ENCODE data around the gene CCIN. TPM values are rescaled to one million over a fixed set of nuclear protein-coding genes. Genes with fewer than 3 reads are reported as not detected.

Gene CCIN
- polyA plus RNA-seq, 1 of the 3 experiments (the other 2 are of a cell fraction) = 0.54 TPM

DNA sequence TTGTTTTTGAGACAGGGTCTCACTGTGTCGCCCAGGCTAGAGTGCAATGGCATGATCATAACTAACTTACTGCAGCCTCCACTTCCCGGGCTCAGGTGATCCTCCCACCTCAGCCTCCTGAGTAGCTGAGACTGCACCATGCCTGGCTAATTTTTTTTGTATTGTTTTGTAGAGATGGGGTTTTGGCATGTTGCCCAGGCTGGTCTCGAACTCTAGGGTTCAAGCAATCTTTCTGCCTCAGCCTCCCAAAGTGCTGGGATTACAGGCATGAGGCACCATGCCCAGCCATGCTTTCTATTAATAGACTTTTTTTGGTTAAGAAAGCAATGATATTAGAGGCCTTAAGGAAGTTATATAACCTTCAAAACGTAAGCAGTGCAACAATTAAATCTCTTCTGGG, 44.8 kb downstream of the CCIN start:
- Histone ChIP-seq H3K27ac (ENCODE audit: low read depth in 2 of 2, low read length in 1 of 2) (peak overlapping the region in 1 of 2 experiments; percentile 9; a peak in 2 of 4 replicates), H3K36me3 (replicated peaks in 1 of 2; ENCODE audit: control insufficient read depth in 1 of 2, insufficient read depth in 2 of 2, low read length in 1 of 2) (peaks cover 63 to 81% of the 10 kb centered on the region in 2 experiments), H2AFZ (ENCODE audit: low read depth) (no peak overlapping the region), H3K27me3 (ENCODE audit: insufficient read depth) (no peaks in the 10 kb centered on the region), H3F3A (replicated peaks; ENCODE audit: insufficient read depth) (peaks cover 38% of the 10 kb centered on the region), H3K79me2 (ENCODE audit: insufficient read depth) (peaks cover 64% of the 10 kb centered on the region), H3K9me2 (no peaks in the 10 kb centered on the region), H3K4me2 (no peak overlapping the region), H3K4me3 (ENCODE audit: low read depth in 2 of 2, low read length in 1 of 2) (no peak overlapping the region), H4K20me1 (ENCODE audit: insufficient read depth) (peaks cover 54% of the 10 kb centered on the region), H3K4me1 (ENCODE audit: control insufficient read depth in 1 of 2, insufficient read depth in 2 of 2, low read depth in 1 of 2, low read length in 1 of 2) (peaks cover 0 to 25% of the 10 kb centered on the region in 2 experiments; a peak in 2 of 4 replicates), H3K9ac (no peak overlapping the region), H3K9me3 (no peaks in the 10 kb centered on the region)
- TF ChIP-seq EP300 (IDR thresholded peaks at IDR 0.05; ENCODE audit: borderline replicate concordance in 1 of 2, low read depth in 1 of 2, low read length in 1 of 2) (no peak), POLR2AphosphoS5 (IDR thresholded peaks at IDR 0.05; ENCODE audit: low read depth, low read length) (no peak), FOSL2 (IDR thresholded peaks at IDR 0.05; ENCODE audit: borderline replicate concordance, low read depth) (no peak), GABPA (IDR thresholded peaks at IDR 0.05; ENCODE audit: low read depth) (no peak), RXRA (IDR thresholded peaks at IDR 0.05; ENCODE audit: borderline replicate concordance, low read depth) (no peak), CHD2 (IDR thresholded peaks at IDR 0.05; ENCODE audit: low read length, partially characterized antibody) (no peak), NRF1 (IDR thresholded peaks at IDR 0.05; ENCODE audit: low read depth, low read length) (no peak), NFIC (IDR thresholded peaks at IDR 0.05; ENCODE audit: borderline replicate concordance) (no peak), TEAD4 (IDR thresholded peaks at IDR 0.05; ENCODE audit: borderline replicate concordance, insufficient read depth) (no peak), TAF1 (IDR thresholded peaks at IDR 0.05; ENCODE audit: borderline replicate concordance, low read depth, low read length) (no peak), TCF12 (IDR thresholded peaks at IDR 0.05) (no peak), ELF1 (IDR thresholded peaks at IDR 0.05) (no peak), MXI1 (IDR thresholded peaks at IDR 0.05; ENCODE audit: low read depth, low read length) (no peak)
- TF ChIP-seq, protein P1, sequence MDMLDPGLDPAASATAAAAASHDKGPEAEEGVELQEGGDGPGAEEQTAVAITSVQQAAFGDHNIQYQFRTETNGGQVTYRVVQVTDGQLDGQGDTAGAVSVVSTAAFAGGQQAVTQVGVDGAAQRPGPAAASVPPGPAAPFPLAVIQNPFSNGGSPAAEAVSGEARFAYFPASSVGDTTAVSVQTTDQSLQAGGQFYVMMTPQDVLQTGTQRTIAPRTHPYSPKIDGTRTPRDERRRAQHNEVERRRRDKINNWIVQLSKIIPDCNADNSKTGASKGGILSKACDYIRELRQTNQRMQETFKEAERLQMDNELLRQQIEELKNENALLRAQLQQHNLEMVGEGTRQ (IDR thresholded peaks at IDR 0.05; ENCODE audit: borderline replicate concordance, low read depth, low read length) = no peak
- TF ChIP-seq, protein P2, sequence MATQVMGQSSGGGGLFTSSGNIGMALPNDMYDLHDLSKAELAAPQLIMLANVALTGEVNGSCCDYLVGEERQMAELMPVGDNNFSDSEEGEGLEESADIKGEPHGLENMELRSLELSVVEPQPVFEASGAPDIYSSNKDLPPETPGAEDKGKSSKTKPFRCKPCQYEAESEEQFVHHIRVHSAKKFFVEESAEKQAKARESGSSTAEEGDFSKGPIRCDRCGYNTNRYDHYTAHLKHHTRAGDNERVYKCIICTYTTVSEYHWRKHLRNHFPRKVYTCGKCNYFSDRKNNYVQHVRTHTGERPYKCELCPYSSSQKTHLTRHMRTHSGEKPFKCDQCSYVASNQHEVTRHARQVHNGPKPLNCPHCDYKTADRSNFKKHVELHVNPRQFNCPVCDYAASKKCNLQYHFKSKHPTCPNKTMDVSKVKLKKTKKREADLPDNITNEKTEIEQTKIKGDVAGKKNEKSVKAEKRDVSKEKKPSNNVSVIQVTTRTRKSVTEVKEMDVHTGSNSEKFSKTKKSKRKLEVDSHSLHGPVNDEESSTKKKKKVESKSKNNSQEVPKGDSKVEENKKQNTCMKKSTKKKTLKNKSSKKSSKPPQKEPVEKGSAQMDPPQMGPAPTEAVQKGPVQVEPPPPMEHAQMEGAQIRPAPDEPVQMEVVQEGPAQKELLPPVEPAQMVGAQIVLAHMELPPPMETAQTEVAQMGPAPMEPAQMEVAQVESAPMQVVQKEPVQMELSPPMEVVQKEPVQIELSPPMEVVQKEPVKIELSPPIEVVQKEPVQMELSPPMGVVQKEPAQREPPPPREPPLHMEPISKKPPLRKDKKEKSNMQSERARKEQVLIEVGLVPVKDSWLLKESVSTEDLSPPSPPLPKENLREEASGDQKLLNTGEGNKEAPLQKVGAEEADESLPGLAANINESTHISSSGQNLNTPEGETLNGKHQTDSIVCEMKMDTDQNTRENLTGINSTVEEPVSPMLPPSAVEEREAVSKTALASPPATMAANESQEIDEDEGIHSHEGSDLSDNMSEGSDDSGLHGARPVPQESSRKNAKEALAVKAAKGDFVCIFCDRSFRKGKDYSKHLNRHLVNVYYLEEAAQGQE (IDR thresholded peaks at IDR 0.05; ENCODE audit: low read depth, low read length) = no peak
- TF ChIP-seq, protein P3, sequence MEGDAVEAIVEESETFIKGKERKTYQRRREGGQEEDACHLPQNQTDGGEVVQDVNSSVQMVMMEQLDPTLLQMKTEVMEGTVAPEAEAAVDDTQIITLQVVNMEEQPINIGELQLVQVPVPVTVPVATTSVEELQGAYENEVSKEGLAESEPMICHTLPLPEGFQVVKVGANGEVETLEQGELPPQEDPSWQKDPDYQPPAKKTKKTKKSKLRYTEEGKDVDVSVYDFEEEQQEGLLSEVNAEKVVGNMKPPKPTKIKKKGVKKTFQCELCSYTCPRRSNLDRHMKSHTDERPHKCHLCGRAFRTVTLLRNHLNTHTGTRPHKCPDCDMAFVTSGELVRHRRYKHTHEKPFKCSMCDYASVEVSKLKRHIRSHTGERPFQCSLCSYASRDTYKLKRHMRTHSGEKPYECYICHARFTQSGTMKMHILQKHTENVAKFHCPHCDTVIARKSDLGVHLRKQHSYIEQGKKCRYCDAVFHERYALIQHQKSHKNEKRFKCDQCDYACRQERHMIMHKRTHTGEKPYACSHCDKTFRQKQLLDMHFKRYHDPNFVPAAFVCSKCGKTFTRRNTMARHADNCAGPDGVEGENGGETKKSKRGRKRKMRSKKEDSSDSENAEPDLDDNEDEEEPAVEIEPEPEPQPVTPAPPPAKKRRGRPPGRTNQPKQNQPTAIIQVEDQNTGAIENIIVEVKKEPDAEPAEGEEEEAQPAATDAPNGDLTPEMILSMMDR (IDR thresholded peaks at IDR 0.05) = no peak
- TF ChIP-seq, protein P4, sequence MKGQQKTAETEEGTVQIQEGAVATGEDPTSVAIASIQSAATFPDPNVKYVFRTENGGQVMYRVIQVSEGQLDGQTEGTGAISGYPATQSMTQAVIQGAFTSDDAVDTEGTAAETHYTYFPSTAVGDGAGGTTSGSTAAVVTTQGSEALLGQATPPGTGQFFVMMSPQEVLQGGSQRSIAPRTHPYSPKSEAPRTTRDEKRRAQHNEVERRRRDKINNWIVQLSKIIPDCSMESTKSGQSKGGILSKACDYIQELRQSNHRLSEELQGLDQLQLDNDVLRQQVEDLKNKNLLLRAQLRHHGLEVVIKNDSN (IDR thresholded peaks at IDR 0.05; ENCODE audit: borderline replicate concordance, low read depth) = no peak
- TF ChIP-seq, protein P5, sequence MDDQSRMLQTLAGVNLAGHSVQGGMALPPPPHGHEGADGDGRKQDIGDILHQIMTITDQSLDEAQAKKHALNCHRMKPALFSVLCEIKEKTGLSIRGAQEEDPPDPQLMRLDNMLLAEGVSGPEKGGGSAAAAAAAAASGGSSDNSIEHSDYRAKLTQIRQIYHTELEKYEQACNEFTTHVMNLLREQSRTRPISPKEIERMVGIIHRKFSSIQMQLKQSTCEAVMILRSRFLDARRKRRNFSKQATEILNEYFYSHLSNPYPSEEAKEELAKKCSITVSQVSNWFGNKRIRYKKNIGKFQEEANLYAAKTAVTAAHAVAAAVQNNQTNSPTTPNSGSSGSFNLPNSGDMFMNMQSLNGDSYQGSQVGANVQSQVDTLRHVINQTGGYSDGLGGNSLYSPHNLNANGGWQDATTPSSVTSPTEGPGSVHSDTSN (IDR thresholded peaks at IDR 0.05) = no peak
- TF ChIP-seq, protein P6, sequence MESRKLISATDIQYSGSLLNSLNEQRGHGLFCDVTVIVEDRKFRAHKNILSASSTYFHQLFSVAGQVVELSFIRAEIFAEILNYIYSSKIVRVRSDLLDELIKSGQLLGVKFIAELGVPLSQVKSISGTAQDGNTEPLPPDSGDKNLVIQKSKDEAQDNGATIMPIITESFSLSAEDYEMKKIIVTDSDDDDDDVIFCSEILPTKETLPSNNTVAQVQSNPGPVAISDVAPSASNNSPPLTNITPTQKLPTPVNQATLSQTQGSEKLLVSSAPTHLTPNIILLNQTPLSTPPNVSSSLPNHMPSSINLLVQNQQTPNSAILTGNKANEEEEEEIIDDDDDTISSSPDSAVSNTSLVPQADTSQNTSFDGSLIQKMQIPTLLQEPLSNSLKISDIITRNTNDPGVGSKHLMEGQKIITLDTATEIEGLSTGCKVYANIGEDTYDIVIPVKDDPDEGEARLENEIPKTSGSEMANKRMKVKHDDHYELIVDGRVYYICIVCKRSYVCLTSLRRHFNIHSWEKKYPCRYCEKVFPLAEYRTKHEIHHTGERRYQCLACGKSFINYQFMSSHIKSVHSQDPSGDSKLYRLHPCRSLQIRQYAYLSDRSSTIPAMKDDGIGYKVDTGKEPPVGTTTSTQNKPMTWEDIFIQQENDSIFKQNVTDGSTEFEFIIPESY (IDR thresholded peaks at IDR 0.05; ENCODE audit: borderline replicate concordance, low read depth) = no peak
- no peak for DNase-seq
- CTCF ChIA-PET = interaction anchor here (0.6 to 1.7 kb wide), 3 partner anchors 8 to 259 kb away, joined by 3 to 4 read pairs (median 4); no protein-coding TSS in a partner anchor
- POLR2A ChIA-PET = no interaction called here
- 96% methylated on average over 4 of the region's 4 CpGs for WGBS (ENCODE audit: low lambda C conversion rate)

All from SK-N-SH (cell line).